ENCODE results near the gene ZNF236.

The ZNF236 gene

DNA sequence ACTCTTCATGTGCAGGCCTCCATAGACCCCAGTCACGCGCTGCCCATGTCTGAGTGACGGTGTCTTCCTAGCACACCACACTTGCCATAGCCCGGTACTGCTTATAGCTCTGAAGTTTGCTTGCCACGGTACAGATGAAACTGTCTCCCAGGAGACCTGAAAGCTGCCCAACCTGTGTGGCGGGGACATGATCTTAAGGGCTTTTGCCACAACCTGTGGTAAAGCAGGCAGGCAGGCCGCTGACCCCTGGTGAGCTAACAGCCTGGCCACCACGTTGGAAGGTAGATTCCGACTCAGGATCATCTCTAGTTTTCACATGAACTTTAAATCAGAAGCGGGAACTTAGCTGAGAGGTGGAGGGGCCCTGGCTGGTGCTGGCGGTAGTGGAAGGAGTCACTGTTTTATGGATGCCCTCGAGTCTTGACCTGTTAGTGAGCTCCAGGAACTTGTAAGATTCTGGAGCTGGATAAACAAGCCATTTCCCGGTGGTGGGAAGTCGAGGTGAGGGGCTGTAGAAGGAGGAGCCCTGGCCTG, 153.3 kb downstream of the ZNF236 start:
- Histone ChIP-seq H3K27ac (no peak overlapping the region), H3K4me3 (ENCODE audit: low read depth, low read length) (no peak overlapping the region), H3K36me3 (replicated peaks) (no peaks in the 10 kb centered on the region), H3K27me3 (replicated peaks) (no peaks in the 10 kb centered on the region)
- DNase-seq: no peak
- in situ Hi-C loops (cut with HindIII; ENCODE audit: low pct_ligation_motif_present, low sequenced_read_pairs): no loop called here
- TF ChIP-seq, protein P1, sequence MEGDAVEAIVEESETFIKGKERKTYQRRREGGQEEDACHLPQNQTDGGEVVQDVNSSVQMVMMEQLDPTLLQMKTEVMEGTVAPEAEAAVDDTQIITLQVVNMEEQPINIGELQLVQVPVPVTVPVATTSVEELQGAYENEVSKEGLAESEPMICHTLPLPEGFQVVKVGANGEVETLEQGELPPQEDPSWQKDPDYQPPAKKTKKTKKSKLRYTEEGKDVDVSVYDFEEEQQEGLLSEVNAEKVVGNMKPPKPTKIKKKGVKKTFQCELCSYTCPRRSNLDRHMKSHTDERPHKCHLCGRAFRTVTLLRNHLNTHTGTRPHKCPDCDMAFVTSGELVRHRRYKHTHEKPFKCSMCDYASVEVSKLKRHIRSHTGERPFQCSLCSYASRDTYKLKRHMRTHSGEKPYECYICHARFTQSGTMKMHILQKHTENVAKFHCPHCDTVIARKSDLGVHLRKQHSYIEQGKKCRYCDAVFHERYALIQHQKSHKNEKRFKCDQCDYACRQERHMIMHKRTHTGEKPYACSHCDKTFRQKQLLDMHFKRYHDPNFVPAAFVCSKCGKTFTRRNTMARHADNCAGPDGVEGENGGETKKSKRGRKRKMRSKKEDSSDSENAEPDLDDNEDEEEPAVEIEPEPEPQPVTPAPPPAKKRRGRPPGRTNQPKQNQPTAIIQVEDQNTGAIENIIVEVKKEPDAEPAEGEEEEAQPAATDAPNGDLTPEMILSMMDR (IDR thresholded peaks at IDR 0.05; ENCODE audit: low read depth, low read length, missing control alignments): no peak

DNA sequence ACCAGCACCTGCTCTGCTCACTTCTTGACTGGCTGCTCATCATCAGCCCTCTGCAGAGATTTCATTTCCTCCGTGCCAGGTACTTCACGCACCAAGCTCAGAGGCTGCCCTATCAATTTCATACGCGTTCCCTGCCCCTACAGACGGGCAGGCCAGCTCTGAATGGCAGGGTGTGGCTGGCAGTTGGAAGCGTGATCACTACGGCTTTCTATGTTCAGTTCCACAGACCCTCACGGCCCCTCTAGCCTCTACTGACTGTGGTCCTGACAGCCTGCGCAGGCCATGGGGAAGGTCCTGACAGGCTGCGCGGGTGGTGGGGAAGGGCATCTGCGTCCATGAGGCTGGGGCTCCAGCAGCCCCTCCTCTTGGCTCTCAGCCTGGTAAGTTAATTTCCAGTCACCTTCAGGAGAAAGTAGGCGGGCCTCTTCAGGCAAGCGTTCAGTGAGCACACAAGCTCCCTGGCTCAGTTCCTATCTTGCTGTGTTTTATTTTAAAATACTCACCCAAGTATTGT, 154.8 kb downstream of the ZNF236 start:
- Histone ChIP-seq H3K36me3 (replicated peaks) (no peaks in the 10 kb centered on the region), H3K27me3 (replicated peaks) (no peaks in the 10 kb centered on the region), H3K4me3 (ENCODE audit: low read depth, low read length) (no peak overlapping the region), H3K27ac (no peak overlapping the region)
- in situ Hi-C loops (cut with HindIII; ENCODE audit: low pct_ligation_motif_present, low sequenced_read_pairs): no loop called here
- TF ChIP-seq, protein P1 (IDR thresholded peaks at IDR 0.05; ENCODE audit: low read depth, low read length, missing control alignments): no peak
- no peak for DNase-seq

DNA sequence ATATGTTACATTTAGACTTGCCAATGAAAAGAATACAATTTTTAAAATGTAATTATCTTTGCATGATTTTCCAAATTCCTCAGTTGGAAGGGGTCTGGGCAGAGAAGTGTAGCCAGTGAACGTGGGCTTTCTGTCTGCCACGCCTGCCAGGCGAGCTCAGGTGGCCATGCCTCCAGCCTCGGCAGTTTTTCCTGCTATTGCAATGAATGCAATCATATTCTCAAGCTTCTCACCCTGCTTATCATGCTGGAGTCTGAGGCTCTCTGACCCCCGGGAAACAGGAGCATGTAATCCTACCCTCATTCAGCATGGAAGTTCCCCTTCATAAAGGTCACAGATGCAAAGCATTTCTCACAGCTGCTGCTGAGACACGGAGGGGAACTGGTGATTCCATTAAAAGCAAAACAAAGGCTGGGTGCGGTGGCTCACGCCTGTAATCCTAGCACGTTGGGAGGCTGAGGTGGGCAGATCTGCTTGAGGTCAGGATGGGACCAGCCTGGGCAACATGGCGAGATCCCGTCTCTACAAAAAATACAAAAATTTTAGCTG, 155.4 kb downstream of the ZNF236 start:
- H3K36me3 ChIP-seq (replicated peaks): no peaks in the 10 kb centered on the region
- H3K4me3 ChIP-seq (ENCODE audit: low read depth, low read length): no peak overlapping the region
- no peaks in the 10 kb centered on the region for H3K27me3 ChIP-seq (replicated peaks)
- in situ Hi-C loops (cut with HindIII; ENCODE audit: low pct_ligation_motif_present, low sequenced_read_pairs): no loop called here
- H3K27ac ChIP-seq: no peak overlapping the region
- TF ChIP-seq, protein P1 (IDR thresholded peaks at IDR 0.05; ENCODE audit: low read depth, low read length, missing control alignments): no peak
- DNase-seq: no peak

DNA sequence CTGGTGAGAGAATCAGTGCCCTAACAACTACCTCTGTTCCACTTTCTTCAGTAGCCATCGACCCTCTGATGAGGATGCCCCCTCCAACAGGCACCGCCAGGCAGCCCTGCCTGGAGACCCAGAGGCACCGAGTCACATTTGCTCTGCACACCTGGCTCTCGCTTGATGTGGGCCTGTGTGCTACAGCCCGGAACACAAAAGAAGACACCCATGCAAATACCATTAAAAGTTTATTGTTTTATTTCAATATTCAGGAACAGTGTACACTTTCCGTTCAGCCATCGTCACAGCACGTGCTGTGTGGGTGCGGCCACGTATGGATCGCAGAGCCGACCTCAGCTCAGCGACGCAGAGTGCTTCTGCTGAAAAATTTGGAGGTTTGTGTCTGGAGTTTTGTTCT, 156.3 kb downstream of the ZNF236 start:
- in situ Hi-C loops (cut with HindIII; ENCODE audit: low pct_ligation_motif_present, low sequenced_read_pairs): no loop called here
- no peak for DNase-seq
- H3K27me3 ChIP-seq (replicated peaks): no peaks in the 10 kb centered on the region
- no peaks in the 10 kb centered on the region for H3K36me3 ChIP-seq (replicated peaks)
- TF ChIP-seq, protein P1 (IDR thresholded peaks at IDR 0.05; ENCODE audit: low read depth, low read length, missing control alignments): no peak
- H3K4me3 ChIP-seq (ENCODE audit: low read depth, low read length): no peak overlapping the region
- H3K27ac ChIP-seq: no peak overlapping the region

DNA sequence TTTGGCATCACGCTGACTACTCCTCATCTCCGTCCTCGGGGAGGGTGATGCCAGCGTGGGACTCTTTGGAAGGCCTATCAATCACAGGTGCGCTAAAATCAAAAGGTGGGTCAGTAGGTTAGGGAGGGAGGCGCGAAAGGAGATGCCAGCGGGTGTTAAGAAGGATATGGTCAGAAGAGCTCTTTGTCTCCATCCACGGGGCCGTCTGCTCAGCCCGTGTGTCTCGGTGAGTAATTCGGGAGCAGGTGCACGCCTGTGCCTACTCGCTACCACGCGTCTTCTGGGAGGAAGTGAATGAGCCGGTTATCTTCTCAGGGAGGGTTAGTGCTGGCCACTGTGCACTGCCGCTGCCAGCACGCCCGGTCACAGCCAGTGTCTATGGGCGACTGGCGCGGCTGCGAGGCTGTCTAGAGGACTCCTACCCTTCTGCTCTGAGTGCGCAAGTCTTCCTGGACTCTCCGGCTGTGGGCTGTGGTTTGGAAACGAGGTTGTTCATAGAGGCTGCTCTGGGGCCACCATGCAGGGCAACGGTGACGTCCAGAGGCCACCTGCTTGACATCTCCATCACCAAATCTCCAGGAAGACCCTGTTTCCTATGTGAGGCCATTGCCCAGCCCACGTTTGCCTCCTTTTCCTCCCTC, 156.9 kb downstream of the ZNF236 start:
- in situ Hi-C loops (cut with HindIII; ENCODE audit: low pct_ligation_motif_present, low sequenced_read_pairs): no loop called here
- H3K4me3 ChIP-seq (ENCODE audit: low read depth, low read length): no peak overlapping the region
- DNase-seq: no peak

More for the DNA sequence above, 156.9 kb downstream of the ZNF236 start:
- Histone ChIP-seq H3K36me3 (replicated peaks) (no peaks in the 10 kb centered on the region), H3K27ac (no peak overlapping the region), H3K27me3 (replicated peaks) (no peaks in the 10 kb centered on the region)
- TF ChIP-seq, protein P1 (IDR thresholded peaks at IDR 0.05; ENCODE audit: low read depth, low read length, missing control alignments): no peak
